ENCODE results near the gene UBA1.

The UBA1 gene

DNA sequence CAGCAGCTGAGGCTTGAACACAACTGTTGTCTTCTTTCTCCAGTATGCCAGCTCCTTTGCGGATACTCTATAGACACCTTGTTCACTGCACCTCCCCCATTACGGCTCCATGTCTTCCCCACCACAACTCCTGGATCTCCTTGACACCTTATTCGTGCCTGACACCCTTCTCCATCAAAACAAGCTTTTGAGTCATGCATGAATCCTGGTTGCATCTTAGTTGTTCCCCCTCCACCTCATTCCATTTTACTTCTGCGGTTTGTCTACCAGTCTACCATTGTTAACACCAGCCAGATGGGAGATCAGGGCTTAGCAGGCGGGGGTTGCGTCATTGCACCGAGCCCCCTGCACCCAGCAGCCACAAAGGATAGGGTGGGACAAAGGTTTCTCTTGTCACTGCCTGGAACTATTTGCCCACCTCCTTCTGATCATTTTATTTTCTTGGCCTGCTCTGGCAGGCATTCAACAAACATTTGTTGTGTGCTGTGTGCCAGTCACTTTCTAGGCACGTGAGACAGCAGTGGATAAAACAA, 22.8 kb downstream of the UBA1 start:
- TF ChIP-seq, protein P1, sequence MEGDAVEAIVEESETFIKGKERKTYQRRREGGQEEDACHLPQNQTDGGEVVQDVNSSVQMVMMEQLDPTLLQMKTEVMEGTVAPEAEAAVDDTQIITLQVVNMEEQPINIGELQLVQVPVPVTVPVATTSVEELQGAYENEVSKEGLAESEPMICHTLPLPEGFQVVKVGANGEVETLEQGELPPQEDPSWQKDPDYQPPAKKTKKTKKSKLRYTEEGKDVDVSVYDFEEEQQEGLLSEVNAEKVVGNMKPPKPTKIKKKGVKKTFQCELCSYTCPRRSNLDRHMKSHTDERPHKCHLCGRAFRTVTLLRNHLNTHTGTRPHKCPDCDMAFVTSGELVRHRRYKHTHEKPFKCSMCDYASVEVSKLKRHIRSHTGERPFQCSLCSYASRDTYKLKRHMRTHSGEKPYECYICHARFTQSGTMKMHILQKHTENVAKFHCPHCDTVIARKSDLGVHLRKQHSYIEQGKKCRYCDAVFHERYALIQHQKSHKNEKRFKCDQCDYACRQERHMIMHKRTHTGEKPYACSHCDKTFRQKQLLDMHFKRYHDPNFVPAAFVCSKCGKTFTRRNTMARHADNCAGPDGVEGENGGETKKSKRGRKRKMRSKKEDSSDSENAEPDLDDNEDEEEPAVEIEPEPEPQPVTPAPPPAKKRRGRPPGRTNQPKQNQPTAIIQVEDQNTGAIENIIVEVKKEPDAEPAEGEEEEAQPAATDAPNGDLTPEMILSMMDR (conservative IDR thresholded peaks at IDR 0.05; ENCODE audit: control insufficient read depth, insufficient read depth, low read depth, low read length), result no peak
- DNase-seq (ENCODE audit: low read depth), result no peak
- no peak overlapping the region for H3K4me3 ChIP-seq (ENCODE audit: control insufficient read depth, low read depth, low read length)

DNA sequence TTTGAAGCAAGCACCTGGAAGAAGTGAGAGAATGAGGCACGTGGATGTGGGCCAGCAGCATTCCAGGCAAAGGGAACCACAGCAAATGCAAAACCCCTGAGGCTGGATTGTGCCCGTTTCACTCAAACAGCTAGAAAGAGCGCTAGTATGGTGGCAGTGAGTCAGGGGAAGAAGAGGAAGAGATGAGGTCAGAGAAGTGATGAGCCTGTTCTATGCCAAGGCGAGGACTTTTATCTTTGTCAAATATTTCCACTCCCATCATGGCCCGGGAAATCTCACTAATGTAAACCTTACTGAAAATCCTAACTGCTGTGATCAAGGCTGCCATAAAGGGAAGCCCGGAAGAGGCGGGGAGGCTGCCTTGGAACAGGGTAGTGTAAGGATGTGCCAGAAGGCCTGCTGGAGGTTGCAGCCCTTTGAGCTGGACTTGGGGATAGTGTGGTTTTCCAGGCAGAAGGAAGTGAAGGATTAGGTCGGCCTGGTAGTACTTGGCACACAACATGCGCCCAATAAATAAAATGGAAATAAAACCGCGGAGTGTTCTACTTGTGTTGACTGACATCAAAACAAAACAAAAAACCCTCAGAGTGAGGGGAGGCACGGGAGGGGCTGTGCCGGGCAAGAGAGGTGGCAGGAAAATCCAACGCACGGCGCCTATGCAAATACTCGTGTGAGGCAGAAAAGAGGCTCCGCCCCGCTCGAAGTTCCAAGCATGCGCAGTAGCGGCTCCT, 23.7 kb downstream of the UBA1 start:
- TF ChIP-seq, protein P1 (conservative IDR thresholded peaks at IDR 0.05; ENCODE audit: control insufficient read depth, insufficient read depth, low read depth, low read length), result no peak
- H3K4me3 ChIP-seq (ENCODE audit: control insufficient read depth, low read depth, low read length), result peak overlapping the region; percentile 27
- peak; percentile 78 for DNase-seq (ENCODE audit: low read depth)

- DNase-seq (ENCODE audit: low read depth), result peak; percentile 99
- peak overlapping the region; percentile 77 for H3K4me3 ChIP-seq (ENCODE audit: control insufficient read depth, low read depth, low read length)
- TF ChIP-seq, protein P1 (conservative IDR thresholded peaks at IDR 0.05; ENCODE audit: control insufficient read depth, insufficient read depth, low read depth, low read length), result no peak
Observed at GRCh38 chrX:47217852-47218279, 24.2 kb downstream of the UBA1 start.

GRCh38 chrX:47218280-47218919, 24.8 kb downstream of the UBA1 start, which contains the start of gene CDK16:
Gene CDK16 (plus strand): TSS chrX:47218681. CDS start chrX:47223558, 4,877 bp downstream.
- H3K4me3 ChIP-seq (ENCODE audit: control insufficient read depth, low read depth, low read length), result peak within 1 kb of the TSS; percentile 77
- peak; percentile 83 for DNase-seq (ENCODE audit: low read depth)
- TF ChIP-seq, protein P1 (conservative IDR thresholded peaks at IDR 0.05; ENCODE audit: control insufficient read depth, insufficient read depth, low read depth, low read length), result no peak

DNA sequence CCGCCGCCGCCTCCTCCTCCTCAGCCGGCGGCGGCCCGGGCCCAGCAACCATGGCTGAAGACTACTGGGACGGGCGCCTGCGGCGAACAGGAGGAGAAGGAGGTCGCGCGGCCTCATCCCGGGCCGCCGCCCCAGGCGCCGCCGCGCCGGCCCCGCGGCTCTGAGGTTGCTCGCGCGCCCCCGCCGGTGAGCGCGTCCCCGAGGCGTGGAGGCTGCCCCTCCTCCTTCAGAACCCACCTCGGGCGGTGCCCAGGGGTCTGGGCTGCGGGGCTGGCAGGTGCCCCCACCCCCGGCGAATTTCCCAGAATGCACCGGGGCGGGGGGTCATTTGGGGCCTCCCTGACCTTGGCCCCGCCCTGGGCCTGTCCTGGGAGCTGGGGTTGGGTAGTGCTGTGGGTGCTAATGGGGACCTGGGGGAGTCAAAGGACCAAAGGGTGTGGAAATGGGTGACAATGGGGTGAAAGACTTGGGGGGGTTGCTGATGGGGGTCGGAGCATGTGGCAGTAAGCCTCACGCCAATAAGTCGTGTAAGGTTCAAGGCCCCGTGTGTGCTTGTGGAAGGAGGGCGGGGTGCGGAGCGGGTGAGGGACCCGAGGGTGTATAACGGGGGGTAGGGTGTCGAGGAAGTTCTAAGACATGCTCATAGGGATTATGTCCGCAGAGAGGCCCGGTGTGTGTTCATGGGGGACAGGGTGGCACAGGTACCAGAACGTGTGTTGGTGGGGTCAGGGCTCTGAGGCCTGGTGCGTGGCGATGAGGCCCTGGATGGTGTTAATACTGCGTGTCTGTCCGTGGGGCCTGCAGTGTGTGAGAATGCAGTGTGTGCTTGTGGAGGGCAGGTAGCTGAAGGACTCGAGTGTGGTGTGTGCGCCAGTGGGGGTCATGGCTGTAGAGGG, 25.5 kb downstream of the UBA1 start:
- no peak for DNase-seq (ENCODE audit: low read depth)

More for the DNA sequence above, 25.5 kb downstream of the UBA1 start:
- H3K4me3 ChIP-seq (ENCODE audit: control insufficient read depth, low read depth, low read length), result peak overlapping the region; percentile 77
- TF ChIP-seq, protein P1 (conservative IDR thresholded peaks at IDR 0.05; ENCODE audit: control insufficient read depth, insufficient read depth, low read depth, low read length), result no peak
